ENCODE measurements around the gene CXorf58. TPM values are rescaled to one million over a fixed set of nuclear protein-coding genes. Genes with fewer than 3 reads are reported as not detected.

The CXorf58 gene
- total and polyA plus RNA-seq, 3 donors from 2014 or later: 2.6 to 6.5 (median 5.7) TPM

GRCh38 chrX:23981222-23981621 lies 73.4 kb downstream of the CXorf58 start:
- H3K27ac ChIP-seq: no peak overlapping the region
- no peaks in the 10 kb centered on the region for H3K27me3 ChIP-seq
- no peak overlapping the region for H3K4me3 ChIP-seq
- intact Hi-C loops (cut with DNase I; ENCODE audit: low total_unique reads): no loop called here
- H3K4me1 ChIP-seq: no peaks in the 10 kb centered on the region
- no peaks in the 10 kb centered on the region for H3K9me3 ChIP-seq
- H3K36me3 ChIP-seq (ENCODE audit: low read depth, missing control alignments): no peaks in the 10 kb centered on the region
- TF ChIP-seq CTCF (IDR thresholded peaks at IDR 0.05) (no peak), POLR2A (IDR thresholded peaks at IDR 0.05) (no peak)
- 81 to 82% methylated on average over 4 of the region's 4 CpGs for WGBS, 2 donors
- no peak for DNase-seq

- WGBS, 2 donors: 89% methylated on average over 2 of the region's 2 CpGs; no CpG with 5 or more reads in 1 of the 2 donors
- Histone ChIP-seq H3K9me3 (no peaks in the 10 kb centered on the region), H3K4me3 (no peak overlapping the region), H3K4me1 (no peaks in the 10 kb centered on the region), H3K36me3 (ENCODE audit: low read depth, missing control alignments) (no peaks in the 10 kb centered on the region), H3K27me3 (no peaks in the 10 kb centered on the region), H3K27ac (no peak overlapping the region)
- TF ChIP-seq CTCF (IDR thresholded peaks at IDR 0.05) (no peak), POLR2A (IDR thresholded peaks at IDR 0.05) (no peak)
- intact Hi-C loops (cut with DNase I; ENCODE audit: low total_unique reads): no loop called here
- no peak for DNase-seq
These were observed 73.9 kb downstream of the CXorf58 start for GRCh38 chrX:23981711-23982110.

- TF ChIP-seq CTCF (IDR thresholded peaks at IDR 0.05) (no peak), POLR2A (IDR thresholded peaks at IDR 0.05) (no peak)
- intact Hi-C loops (cut with DNase I; ENCODE audit: low total_unique reads): no loop called here
- Histone ChIP-seq H3K27ac (no peak overlapping the region), H3K4me3 (no peak overlapping the region), H3K9me3 (no peaks in the 10 kb centered on the region), H3K27me3 (no peaks in the 10 kb centered on the region), H3K4me1 (no peaks in the 10 kb centered on the region), H3K36me3 (ENCODE audit: low read depth, missing control alignments) (no peaks in the 10 kb centered on the region)
- no peak for DNase-seq
- 81 to 82% methylated on average over 1 of the region's 1 CpG for WGBS, 2 donors
These were observed 75.1 kb downstream of the CXorf58 start for GRCh38 chrX:23982891-23983290.

Other genes starting within 250 kb of the CXorf58 start
- 100 to 1,000 TPM; 214 to 218 TPM for gene PRDX4, start 240.5 kb upstream of the CXorf58 start, total RNA-seq
- 211 TPM for gene PRDX4, start 240.5 kb upstream of the CXorf58 start, polyA plus RNA-seq (ENCODE audit: insufficient read depth, low read depth, low replicate concordance)
- gene ACOT9, start 164.7 kb upstream of the CXorf58 start, total RNA-seq: 10 to 100 TPM; 27.1 to 29.4 TPM
- gene ACOT9, start 164.7 kb upstream of the CXorf58 start, polyA plus RNA-seq (ENCODE audit: insufficient read depth, low read depth, low replicate concordance): 22.0 TPM
- 100 to 1,000 TPM; 299 to 459 TPM for gene SAT1, start 124.8 kb upstream of the CXorf58 start, total RNA-seq
- gene SAT1, start 124.8 kb upstream of the CXorf58 start, polyA plus RNA-seq (ENCODE audit: insufficient read depth, low read depth, low replicate concordance): 258 TPM
- gene APOO, start 68 bp upstream of the CXorf58 start, total RNA-seq: 10 to 100 TPM; 29.4 to 31.1 TPM
- 33.8 TPM for gene APOO, start 68 bp upstream of the CXorf58 start, polyA plus RNA-seq (ENCODE audit: insufficient read depth, low read depth, low replicate concordance)
- gene KLHL15, start 119.2 kb downstream of the CXorf58 start, total RNA-seq: 10 to 100 TPM; 82.4 to 83.4 TPM
- 31.5 TPM for gene KLHL15, start 119.2 kb downstream of the CXorf58 start, polyA plus RNA-seq (ENCODE audit: insufficient read depth, low read depth, low replicate concordance)
- gene EIF2S3, start 146.9 kb downstream of the CXorf58 start, total RNA-seq: 10 to 100 TPM; 65.4 to 66.5 TPM
- gene EIF2S3, start 146.9 kb downstream of the CXorf58 start, polyA plus RNA-seq (ENCODE audit: insufficient read depth, low read depth, low replicate concordance): 44.0 TPM
- 10 to 100 TPM; 38.5 to 45.1 TPM for gene ZFX, start 241.7 kb downstream of the CXorf58 start, total RNA-seq
- gene ZFX, start 241.7 kb downstream of the CXorf58 start, polyA plus RNA-seq (ENCODE audit: insufficient read depth, low read depth, low replicate concordance): 10.8 TPM

Data from testis (tissue), 3 donors.